ENCODE results near the gene TMC2.

The TMC2 gene

GRCh38 chr20:2688041-2688591 is 151.7 kb downstream of the TMC2 start:
- no peak for TF ChIP-seq TAF1 (IDR thresholded peaks at IDR 0.05; ENCODE audit: borderline replicate concordance, low read depth, low read length)
- TF ChIP-seq POLR2A (IDR thresholded peaks at IDR 0.05; ENCODE audit: low read depth, low read length) = no peak
- TF ChIP-seq POLR2AphosphoS5 (IDR thresholded peaks at IDR 0.05; ENCODE audit: low read depth, low read length) = no peak
- DNase-seq (ENCODE audit: insufficient read length) = no peak
- no peak for FAIRE-seq

GRCh38 chr20:2690213-2690612 is 153.8 kb downstream of the TMC2 start:
- FAIRE-seq = no peak
- no peak for DNase-seq (ENCODE audit: insufficient read length)
- TF ChIP-seq TAF1 (IDR thresholded peaks at IDR 0.05; ENCODE audit: borderline replicate concordance, low read depth, low read length) (no peak), POLR2A (IDR thresholded peaks at IDR 0.05; ENCODE audit: low read depth, low read length) (no peak), POLR2AphosphoS5 (IDR thresholded peaks at IDR 0.05; ENCODE audit: low read depth, low read length) (no peak)

- TF ChIP-seq POLR2A (IDR thresholded peaks at IDR 0.05; ENCODE audit: low read depth, low read length) (no peak), POLR2AphosphoS5 (IDR thresholded peaks at IDR 0.05; ENCODE audit: low read depth, low read length) (no peak), TAF1 (IDR thresholded peaks at IDR 0.05; ENCODE audit: borderline replicate concordance, low read depth, low read length) (no peak)
- no peak for DNase-seq (ENCODE audit: insufficient read length)
- no peak for FAIRE-seq
These were observed 154.3 kb downstream of the TMC2 start for GRCh38 chr20:2690718-2691117.

- DNase-seq (ENCODE audit: insufficient read length) = no peak
- TF ChIP-seq POLR2A (IDR thresholded peaks at IDR 0.05; ENCODE audit: low read depth, low read length) (no peak), POLR2AphosphoS5 (IDR thresholded peaks at IDR 0.05; ENCODE audit: low read depth, low read length) (no peak), TAF1 (IDR thresholded peaks at IDR 0.05; ENCODE audit: borderline replicate concordance, low read depth, low read length) (no peak)
- no peak for FAIRE-seq
These were observed 154.8 kb downstream of the TMC2 start for GRCh38 chr20:2691127-2691526.
